NCI-H1417 treated with DMSO at 0.1 percent for 48 hours (cell line): ENCODE measurements around the gene TPRN.

Experiments used
- DNase-seq: peaks from one replicate; lab custom pipeline; 2025; lab: John Stamatoyannopoulos, UW

TPRN gene

GRCh38 chr9:137172901-137173795, 27.4 kb downstream of the TPRN start:
- DNase-seq = no peak

- no peak for DNase-seq
These were observed 29.2 kb downstream of the TPRN start for GRCh38 chr9:137171149-137171900.

- DNase-seq = no peak
These were observed 29.9 kb downstream of the TPRN start for GRCh38 chr9:137170486-137171148.

GRCh38 chr9:137169896-137170358, 30.6 kb downstream of the TPRN start, which contains the start of gene LRRC26:
LRRC26 (minus strand) TSS chr9:137170051; CDS start chr9:137169943, 108 bp downstream.
- no peak for DNase-seq

GRCh38 chr9:137168904-137169856, 31.4 kb downstream of the TPRN start:
- peak; percentile 60 for DNase-seq

- DNase-seq = no peak
These were observed 32.0 kb downstream of the TPRN start for GRCh38 chr9:137168573-137168903.

GRCh38 chr9:137167747-137168572, 32.6 kb downstream of the TPRN start:
- DNase-seq = no peak

GRCh38 chr9:137167277-137167746, 33.2 kb downstream of the TPRN start:
- no peak for DNase-seq

GRCh38 chr9:137166380-137167229, 33.9 kb downstream of the TPRN start:
- DNase-seq = no peak

GRCh38 chr9:137165250-137165836, 35.2 kb downstream of the TPRN start:
- DNase-seq = no peak

- no peak for DNase-seq
These were observed 35.9 kb downstream of the TPRN start for GRCh38 chr9:137164370-137165249.

- DNase-seq = no peak
These were observed 36.7 kb downstream of the TPRN start for GRCh38 chr9:137163805-137164204.

GRCh38 chr9:137163365-137163715, 37.2 kb downstream of the TPRN start:
- DNase-seq = no peak

- DNase-seq = no peak
These were observed 37.8 kb downstream of the TPRN start for GRCh38 chr9:137162505-137163364.

- DNase-seq = no peak
These were observed 38.7 kb downstream of the TPRN start for GRCh38 chr9:137161558-137162486.
